CD1c-positive myeloid dendritic cell (primary cell): ENCODE measurements around the gene TNIP1.

Experiments
- DNase-seq: peaks from one replicate; pipeline ENCODE4 v3.0.0-alpha.2; 2016; ENCODE audit errors: extremely low spot score

The TNIP1 gene

GRCh38 chr5:151080613-151081430 lies at the start of gene TNIP1:
TNIP1 (minus strand) TSS chr5:151081034; CDS start chr5:151065095, 15,939 bp downstream.
- peak; percentile 96 for DNase-seq

GRCh38 chr5:151130235-151130921 lies 49.5 kb upstream of the TNIP1 start:
- no peak for DNase-seq

- DNase-seq = no peak
Measured at GRCh38 chr5:151128817-151129216, 48.0 kb upstream of the TNIP1 start.

- DNase-seq = no peak
Measured at GRCh38 chr5:151127926-151128325, 47.1 kb upstream of the TNIP1 start.

GRCh38 chr5:151126199-151126645 lies 45.4 kb upstream of the TNIP1 start:
- peak; percentile 79 for DNase-seq

- DNase-seq = peak; percentile 76
Measured at GRCh38 chr5:151125421-151125820, 44.6 kb upstream of the TNIP1 start.

- DNase-seq = peak; percentile 30
Measured at GRCh38 chr5:151123897-151124751, 43.3 kb upstream of the TNIP1 start.

- DNase-seq = no peak
Measured at GRCh38 chr5:151122828-151123227, 42.0 kb upstream of the TNIP1 start.

GRCh38 chr5:151121665-151122064 lies 40.8 kb upstream of the TNIP1 start:
- no peak for DNase-seq

GRCh38 chr5:151121095-151121494 lies 40.3 kb upstream of the TNIP1 start:
- no peak for DNase-seq

GRCh38 chr5:151118913-151119575 lies 38.2 kb upstream of the TNIP1 start:
- DNase-seq = no peak

GRCh38 chr5:151115272-151115905 lies 34.6 kb upstream of the TNIP1 start:
- DNase-seq = peak; percentile 79

- DNase-seq = peak; percentile 18
Measured at GRCh38 chr5:151113651-151114050, 32.8 kb upstream of the TNIP1 start.

- no peak for DNase-seq
Measured at GRCh38 chr5:151110992-151111391, 30.2 kb upstream of the TNIP1 start.

- DNase-seq = no peak
Measured at GRCh38 chr5:151110122-151110681, 29.4 kb upstream of the TNIP1 start.

- no peak for DNase-seq
Measured at GRCh38 chr5:151108566-151108965, 27.7 kb upstream of the TNIP1 start.

GRCh38 chr5:151107738-151108520 lies 27.1 kb upstream of the TNIP1 start:
- DNase-seq = no peak

- no peak for DNase-seq
Measured at GRCh38 chr5:151107084-151107483, 26.2 kb upstream of the TNIP1 start.

GRCh38 chr5:151106509-151106908 lies 25.7 kb upstream of the TNIP1 start:
- DNase-seq = no peak

GRCh38 chr5:151106043-151106442 lies 25.2 kb upstream of the TNIP1 start:
- DNase-seq = no peak
